SHP77 (cell line): ENCODE data around the gene SYVN1.
A peak's percentile ranks its signal among the peaks of the same experiment; 100 is the strongest.

Experiments used
- DNase-seq, 2 experiments: peaks; one replicate each; lab custom pipeline; 2025; lab: John Stamatoyannopoulos, UW

SYVN1 gene

DNA sequence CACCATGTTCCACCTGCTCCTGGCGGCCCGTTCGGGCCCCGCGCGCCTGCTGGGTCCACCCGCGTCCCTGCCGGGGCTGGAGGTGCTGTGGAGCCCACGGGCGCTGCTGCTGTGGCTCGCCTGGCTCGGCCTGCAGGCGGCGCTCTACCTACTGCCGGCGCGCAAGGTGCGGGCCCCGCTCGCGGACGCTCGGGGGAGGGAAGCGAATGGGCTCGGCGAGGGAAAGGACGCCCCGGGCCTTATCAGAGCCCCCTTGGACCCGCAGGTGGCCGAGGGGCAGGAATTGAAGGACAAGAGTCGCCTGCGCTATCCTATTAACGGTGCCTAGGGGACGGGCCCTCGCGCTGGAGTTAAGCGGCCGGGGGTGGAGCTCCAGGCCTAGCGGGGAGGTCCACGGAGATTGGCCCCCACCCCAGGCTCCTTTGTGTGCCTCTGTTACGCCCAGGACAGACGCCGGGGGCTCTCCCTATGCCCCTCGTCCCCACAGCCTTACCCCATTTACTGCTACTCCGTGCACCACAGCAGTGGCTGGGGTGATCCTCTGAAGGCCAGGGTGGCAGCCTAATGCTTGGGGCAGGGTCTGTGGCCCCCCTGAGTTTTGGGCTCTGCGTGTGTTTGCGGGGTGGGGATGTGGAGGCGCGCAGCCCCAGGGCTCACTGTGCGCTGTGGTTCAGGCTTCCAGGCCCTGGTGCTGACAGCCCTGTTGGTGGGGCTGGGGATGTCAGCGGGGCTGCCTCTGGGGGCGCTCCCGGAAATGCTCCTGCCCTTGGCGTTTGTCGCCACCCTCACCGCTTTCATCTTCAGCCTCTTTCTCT is 21.6 kb downstream of the SYVN1 start:
- peak; percentile 31 to 38 for DNase-seq

DNA sequence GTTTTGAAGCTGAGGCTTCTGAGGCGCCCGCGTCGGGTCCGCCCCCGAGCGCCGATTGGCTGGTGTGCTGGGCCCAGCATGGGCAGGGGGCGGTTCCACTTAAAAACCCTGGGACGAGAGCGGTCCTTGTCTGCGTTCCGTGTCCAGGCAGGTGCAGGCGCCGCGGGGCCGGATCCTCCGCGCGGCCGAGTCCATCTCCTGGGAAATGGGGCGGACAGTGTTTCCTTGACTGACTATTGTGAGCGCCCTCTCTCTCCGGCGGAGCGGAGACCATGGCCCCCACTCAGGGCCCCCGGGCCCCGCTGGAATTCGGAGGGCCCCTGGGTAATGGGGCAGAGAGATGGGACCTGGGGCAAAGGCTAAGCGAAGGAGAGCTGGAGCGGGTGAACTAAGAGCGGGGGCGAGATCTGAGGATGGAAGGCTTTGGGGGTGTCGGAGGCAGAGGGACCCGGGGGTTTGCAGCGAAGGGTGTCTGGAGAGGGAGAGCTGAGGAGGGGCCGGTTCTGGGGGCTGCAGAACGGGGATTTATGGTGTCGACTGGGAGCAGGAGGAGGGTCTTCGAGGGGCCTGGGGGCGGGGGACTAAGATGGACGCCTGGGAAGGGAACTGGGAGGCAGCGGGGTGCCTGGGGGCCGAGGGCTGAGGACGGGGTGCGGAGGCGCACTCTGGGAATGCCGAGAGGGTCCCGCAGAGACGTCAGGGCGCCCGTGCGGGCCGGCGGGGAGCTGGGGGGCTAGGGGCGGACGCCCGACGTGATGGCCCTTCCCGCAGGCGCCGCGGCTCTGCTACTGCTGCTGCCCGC is 22.4 kb downstream of the SYVN1 start, which contains the start of gene TM7SF2:
Gene TM7SF2 (plus strand): TSS at position 129 of the 802 bp plus-strand sequence. CDS start 144 bp downstream, at position 273.
- peak; percentile 93 to 97 for DNase-seq

DNA sequence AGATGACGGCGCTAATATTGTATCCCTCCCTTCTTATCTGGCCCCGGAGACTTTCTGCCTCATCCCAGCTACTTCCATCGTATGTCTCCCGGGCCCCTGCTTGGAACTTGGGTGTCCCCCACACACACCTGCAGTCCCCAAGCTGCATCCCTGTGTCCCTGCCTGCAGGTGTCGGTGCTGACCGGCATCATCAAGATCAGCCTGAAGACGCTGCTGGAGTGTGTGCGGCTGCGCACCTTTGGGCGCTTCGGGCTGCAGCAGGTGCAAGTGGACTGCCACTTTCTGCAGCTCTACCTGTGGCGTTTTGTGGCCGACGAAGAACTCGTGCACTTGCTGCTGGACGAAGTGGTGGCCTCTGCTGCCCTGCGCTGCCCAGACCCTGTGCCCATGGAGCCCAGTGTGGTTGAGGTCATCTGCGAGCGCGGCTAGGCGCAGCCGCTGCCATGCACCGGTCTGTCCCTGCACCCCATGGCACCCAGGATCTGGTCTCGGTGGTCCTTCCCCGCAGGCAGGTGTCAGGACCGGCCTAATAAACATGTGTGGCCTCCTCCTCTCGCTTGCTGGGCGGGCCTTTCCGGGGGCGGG is 23.1 kb downstream of the SYVN1 start:
- DNase-seq, result no peak

DNA sequence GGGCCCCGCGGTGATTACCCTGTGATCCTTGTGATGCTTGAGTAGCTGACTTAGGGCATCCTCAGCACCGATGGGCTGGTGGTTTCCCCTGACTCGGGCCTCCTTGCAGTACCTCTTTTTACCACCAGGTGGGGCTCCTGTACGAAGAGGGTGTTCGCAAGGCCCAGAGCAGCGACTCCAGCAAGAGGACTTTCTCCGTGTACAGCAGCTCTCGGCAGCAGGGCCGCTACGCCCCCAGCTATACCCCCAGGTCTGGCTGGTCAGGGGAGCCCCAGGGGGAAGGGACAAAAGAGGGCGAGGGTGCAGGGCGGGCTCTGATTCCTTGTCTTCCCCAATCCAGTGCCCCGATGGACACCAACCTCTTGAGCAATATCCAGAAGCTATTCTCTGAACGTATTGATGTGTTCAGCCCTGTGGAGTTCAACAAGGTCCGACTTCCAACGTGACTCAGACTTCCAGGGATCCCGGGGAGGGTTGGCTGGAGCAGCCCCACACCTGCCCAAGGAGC is 23.9 kb downstream of the SYVN1 start:
- DNase-seq, result peak; percentile 62 to 69

DNA sequence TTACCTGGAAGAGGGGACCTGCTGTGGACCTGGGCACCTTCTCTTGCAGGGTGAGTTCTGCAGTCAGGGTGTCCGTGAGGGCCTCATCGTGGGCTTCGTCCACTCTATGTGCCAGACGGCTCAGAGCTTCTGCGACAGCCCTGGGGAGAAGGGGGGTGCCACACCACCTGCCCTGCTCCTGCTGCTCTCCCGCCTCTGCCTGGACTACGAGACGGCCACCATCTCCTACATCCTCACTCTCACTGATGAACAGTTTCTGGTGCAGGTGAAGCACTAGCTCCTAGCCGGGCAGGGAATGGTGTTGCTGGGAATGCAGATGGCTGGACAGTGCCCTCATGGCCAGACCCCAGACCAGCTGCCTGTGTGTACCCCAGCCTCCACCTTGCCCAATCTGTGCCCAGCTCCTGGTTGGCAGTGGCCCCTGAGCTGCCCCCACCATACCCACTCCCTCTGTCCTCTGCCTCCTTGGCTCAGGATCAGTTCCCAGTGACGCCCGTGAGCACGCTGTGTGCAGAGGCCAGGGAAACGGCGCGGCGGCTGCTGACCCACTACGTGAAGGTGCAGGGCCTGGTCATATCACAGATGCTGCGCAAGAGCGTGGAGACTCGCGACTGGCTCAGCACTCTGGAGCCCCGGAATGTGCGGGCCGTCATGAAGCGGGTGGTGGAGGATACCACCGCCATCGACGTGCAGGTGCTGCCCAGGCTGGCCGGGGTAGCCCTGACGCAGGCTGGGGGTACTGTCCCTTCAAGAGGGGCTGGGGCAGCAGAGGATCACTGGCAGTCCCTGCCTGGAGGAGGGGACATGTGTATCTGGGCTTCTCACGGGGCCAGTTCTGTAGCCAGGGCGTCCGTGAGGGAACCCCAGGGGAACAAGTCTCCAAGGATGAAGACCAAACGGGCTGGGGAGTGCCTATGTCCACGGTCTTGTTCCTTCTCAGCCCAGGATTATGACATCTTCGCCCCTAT is 24.8 kb downstream of the SYVN1 start:
- DNase-seq, result no peak

DNA sequence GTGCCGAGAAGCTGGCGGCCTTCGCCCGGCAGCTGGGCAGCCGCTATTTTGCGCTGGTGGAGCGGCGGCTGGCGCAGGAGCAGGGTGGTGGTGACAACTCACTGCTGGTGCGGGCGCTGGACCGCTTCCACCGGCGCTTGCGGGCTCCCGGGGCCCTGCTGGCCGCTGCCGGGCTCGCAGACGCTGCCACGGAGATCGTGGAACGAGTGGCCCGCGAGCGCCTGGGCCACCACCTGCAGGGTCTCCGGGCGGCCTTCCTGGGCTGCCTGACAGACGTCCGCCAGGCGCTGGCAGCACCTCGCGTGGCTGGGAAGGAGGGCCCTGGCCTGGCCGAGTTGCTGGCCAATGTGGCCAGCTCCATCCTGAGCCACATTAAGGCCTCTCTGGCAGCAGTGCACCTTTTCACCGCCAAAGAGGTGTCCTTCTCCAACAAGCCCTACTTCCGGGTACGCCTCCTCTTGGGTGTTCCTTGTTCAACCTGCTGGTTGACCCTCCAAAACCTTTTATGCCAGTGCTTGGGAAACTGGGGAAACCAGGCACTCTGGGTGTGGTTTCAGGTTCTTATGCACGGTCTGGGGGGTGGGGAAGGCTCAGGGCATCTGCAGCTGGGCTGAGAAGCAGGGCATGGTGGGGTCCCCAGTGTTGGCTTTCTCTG is 25.7 kb downstream of the SYVN1 start:
- DNase-seq, result no peak

DNA sequence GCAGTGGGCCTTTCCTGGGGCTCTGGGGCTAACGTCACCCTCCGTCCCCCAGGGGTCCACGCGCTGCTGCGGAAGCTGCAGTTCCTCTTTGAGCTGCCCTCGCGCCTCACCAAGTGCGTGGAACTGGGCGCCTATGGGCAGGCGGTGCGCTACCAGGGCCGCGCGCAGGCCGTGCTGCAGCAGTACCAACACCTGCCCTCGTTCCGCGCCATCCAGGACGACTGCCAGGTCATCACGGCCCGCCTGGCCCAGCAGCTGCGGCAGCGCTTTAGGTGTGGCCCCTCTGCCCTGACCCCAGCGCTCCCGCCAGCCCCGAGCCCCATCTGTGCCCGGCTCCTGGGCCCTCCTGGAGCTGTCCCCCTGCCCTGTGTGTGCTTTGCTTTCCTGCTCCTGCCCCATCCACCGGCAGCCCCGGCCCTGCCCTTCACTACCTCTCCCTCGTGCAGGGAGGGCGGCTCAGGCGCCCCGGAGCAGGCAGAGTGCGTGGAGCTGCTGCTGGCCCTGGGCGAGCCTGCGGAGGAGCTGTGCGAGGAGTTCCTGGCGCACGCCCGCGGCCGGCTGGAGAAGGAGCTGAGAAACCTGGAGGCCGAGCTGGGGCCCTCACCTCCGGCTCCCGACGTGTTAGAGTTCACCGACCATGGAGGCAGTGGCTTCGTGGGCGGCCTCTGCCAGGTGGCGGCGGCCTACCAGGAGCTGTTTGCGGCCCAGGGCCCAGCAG is 26.4 kb downstream of the SYVN1 start:
- DNase-seq, result no peak

DNA sequence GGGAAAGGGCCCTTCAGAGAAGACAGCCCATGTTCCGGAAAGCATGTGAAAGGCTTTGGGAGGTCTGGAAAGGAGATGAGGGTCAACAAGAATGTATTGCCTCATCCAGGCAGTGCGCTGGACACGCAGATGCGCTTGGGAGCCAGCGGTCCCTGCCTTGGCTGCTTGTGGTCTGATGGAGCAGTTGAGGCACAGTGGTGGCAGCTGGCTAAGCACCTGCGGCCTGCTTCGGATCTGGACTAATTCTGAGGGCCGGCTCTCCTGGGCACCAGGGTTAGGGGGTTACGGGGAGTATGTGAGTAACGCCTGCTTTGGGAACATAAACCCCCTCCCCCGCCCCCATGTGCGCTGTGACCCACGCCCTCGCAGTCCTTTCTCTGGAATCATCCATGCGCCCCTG is 27.2 kb downstream of the SYVN1 start:
- no peak for DNase-seq

DNA sequence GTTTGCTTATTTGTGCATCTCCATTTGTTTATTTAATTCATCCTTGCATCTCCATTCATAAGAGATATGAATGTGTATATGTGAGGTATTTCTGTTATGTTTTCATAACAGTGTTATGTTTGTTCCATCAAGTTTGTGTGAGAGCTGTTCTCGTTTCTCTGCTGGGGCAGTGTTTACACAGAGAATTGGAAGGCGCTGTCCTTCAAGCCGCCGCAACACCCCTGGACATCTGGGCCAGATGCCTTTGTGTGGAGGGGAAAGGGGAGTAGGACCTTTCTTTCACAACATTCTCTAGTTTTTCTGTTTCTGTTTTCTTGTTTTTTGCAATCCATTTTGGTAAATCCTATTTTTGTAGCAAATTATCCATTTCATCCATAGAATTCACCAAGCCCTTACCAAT is 29.7 kb downstream of the SYVN1 start:
- DNase-seq, result no peak

DNA sequence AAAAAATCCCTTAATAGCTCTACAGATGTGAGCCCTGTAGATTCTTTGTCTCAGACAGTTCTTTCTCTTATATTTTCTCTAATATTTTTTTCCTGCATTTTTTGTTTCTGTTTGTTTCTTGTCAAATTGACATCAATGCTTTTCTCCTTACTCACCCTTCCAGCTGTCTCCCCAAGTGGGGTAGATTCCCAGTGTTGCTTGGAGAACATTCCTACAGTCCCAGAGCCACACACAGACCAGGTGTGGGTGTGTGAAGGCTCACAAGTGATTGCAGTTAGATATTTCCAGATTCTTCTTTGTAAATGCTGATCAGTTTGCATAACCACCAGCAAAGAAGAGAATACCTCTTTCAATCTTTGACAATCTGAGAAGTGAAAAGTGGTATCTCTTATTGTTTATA is 30.8 kb downstream of the SYVN1 start:
- no peak for DNase-seq

DNA sequence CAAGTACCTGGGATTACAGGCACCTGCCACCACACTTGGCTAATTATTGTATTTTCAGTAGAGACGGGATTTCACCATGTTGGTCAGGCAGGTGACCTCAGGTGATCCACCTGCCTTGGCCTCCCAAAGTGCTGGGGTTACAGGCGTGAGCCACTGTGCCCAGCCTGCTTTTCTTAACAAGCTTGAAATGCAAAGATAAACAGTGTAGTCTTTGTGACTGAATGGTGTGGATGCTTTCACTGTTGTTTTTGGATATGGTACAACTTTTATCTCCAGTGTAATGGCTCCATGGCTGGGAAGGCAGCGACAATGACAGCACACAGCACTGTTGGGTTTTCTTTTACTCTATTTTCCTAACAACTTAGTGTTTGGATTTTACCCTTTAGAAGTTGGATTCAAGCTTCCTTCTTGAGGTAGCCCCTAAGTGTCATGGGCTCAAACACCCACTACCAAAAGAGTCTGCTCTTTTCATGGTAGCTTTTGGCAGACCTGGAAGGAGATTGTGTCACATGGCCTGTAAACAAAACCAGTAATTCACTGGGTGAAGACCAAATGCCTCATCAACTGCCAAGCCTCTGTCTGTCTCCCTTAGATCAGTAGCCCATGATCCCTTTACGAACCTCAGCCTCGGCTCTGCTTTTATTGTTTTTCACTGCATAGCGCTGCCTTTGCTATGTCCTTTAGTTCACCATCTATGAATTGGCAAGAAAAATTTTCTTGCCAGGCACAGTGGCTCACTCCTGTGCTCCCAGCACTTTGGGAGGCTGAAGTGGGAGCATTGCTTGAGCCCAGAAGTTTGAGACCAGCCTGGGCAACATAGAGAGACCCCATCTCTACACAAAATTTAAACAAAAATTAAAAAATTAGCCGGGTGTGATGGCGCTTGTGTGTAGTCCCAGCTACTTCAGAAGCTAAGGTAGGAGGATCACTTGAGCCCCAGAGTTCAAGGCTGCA is 31.9 kb downstream of the SYVN1 start:
- no peak for DNase-seq

DNA sequence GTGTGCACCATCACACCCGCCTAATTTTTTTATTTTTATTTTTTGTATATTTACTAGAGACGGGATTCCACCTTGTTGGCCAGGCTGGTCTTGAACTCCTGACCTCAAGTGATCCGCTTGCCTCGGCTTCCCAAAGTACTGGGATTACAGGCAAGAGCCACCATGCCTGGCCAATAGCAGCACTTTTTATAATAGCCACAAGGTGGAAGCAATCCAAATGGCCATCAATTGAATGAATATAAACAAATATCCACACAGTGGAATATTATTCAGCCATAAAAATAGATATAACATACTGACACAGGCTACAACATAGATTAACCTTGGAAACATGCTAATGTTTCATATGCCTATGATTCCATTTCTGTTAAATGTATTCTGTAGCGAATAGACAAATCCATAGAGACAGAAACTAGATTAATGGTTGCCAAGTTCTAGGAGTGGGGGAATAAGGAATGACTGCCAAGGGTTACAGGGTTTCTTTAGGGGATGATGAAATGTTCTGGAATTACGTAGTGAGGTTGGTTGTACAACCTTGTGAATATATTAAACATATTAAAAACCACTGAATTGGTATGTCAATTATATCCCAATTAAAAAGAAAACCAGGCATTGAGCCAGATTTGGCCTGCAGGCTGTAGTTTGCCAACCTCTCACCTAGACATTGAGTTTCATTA is 33.5 kb downstream of the SYVN1 start:
- DNase-seq, result no peak

DNA sequence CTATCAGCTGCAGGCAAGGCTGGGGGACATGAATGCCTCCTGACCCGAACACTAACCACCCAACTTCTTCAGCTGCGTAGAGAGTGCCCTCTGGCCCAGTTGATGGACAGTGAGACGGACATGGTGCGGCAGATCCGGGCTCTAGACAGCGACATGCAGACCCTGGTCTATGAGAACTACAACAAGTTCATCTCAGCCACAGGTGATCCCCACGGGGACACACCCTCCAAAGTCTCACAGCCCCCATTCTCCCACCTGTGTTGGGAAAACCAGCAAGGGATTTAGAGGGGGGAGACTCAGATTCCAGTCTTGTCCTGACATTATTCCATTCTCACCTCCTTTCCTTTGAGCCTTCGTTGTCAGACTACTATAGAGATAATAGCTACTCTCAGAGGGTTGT is 37.4 kb downstream of the SYVN1 start:
- DNase-seq, result no peak

DNA sequence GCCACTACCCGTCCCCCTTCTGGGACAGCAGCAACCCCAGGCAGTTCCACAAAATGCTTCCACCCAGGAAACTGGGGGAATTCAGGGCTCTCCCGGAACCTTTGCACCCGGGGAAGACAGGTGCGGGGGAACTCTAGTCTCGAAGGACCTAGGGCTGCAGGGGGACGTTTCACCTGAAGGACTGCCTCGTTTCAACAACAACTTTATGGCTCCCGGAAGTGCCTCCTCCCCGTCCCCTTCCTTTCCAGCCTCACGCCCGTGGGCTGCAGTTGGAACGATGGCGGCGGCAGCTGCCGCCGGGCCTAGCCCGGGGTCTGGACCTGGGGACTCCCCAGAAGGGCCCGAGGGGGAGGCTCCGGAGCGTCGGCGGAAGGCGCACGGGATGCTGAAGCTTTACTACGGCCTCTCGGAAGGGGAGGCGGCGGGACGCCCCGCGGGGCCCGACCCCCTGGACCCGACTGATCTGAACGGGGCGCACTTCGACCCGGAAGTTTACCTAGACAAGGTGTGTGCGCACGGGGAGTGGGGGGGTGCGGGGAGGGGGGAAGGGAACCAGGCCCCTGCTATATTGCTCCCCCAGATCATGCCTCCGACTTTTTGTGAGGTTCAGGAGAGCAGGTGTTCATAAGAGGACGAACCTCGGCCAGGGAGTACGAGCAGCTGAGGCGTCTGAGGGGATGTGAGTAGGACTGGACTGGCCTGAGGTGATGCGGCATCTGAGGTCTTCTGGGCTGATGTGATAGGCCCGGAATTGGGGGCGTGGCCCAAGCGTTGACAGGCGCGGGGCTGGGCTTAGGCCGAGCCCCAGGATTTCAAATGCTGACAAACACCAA is 38.1 kb downstream of the SYVN1 start, which contains the start of gene VPS51:
Gene VPS51 (plus strand): TSS at position 241 of the 833 bp plus-strand sequence. CDS start 37 bp downstream, at position 278.
- DNase-seq, result peak; percentile 86

DNA sequence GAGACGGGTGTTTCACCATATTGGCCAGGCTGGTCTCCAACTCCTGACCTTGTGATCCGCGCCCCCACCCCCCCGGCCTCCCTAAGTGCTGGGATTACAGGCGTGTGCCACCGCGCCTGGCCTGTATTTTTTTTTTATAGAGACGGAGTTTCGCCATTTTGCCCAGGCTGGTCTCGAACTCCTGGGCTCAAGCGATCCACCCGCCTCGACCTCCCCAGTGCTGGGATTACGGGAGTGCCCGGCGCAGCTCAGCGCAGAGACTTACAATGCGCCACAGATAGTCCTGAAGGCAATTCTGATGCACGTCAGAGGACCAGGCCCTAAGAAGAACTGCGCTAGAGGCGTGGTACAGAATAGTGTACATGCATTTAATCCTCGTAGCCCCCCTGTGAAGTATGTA is 38.9 kb downstream of the SYVN1 start:
- no peak for DNase-seq

DNA sequence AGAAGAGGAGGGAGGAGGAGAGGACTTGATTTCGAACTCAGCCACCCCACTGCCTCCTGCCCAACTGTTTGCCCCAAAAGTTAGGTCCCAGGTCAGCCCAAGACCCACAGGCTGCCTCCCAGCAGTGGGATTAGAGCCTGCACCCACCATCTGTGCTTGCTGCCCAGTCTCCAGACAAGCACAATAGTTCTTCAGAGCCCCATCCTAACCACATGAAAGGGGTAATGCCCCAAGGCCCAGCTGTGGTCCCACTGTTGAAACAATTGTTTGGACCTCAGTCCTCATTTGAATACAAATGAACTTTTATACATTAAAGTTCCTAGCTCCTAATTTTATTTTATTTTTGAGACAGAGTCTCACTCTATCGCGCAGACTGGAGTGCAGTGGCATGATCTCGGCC is 43.7 kb downstream of the SYVN1 start:
- no peak for DNase-seq

DNA sequence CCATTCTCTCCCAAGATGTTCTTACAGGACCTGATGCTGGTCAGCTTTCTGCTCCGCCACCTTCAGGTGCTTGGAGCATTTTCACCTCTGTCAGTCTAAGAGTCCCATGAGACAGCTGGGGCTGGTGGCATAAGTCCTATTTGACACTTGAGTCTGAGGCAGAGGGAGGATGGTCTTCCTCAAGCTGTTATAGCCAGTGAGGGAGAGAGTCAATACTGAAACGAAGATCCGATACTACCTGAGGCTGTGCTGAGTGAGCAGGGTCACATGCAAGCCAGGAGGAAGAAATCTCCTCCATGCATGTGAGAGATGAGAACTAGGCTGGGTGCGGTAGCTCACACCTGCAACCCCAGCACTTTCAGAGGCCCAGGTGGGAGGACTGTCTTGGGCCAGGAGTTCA is 44.7 kb downstream of the SYVN1 start:
- DNase-seq, result no peak
